H1 (cell line): ENCODE data around the gene RNF157. TPM values are rescaled to one million over a fixed set of nuclear protein-coding genes. Genes with fewer than 3 reads are reported as not detected.

Experiments used
- CTCF ChIA-PET: fragments of 300-600 bp; sonication (Branson Sonifier 250); formaldehyde crosslinking; loops from one replicate; lab custom pipeline; 2021; ENCODE audit not compliant: partially characterized antibody; lab: Charles Lee
- POLR2A ChIA-PET: fragments of 300-600 bp; sonication (Branson Sonifier 250); formaldehyde crosslinking; loops from one replicate; lab custom pipeline; 2021; ENCODE audit warnings: inconsistent platforms; ENCODE audit not compliant: partially characterized antibody; lab: Charles Lee
- DNase-seq, 2 experiments: peaks; one replicate each; pipeline versions ENCODE4 v3.0.0 to v3.0.0-alpha.2; 2010 to 2022; ENCODE audit warnings: low spot score in 2 of 2, low read depth in 1 of 2, mixed read lengths in 1 of 2
- FAIRE-seq: peaks from 2 replicates; lab custom pipeline; 2011; peaks lifted over from hg19 to GRCh38; lab: Jason Lieb, UNC
- H2AFZ ChIP-seq: 2 replicates; pipeline ENCODE4 v1.8.1; 2012; ENCODE audit warnings: low read length, inconsistent platforms
- H2AK5ac ChIP-seq: 2 replicates; pipeline ENCODE4 v1.6.1; 2013; ENCODE audit warnings: low read depth, low read length
- H2BK120ac ChIP-seq: replicated peaks from 2 replicates; pipeline ENCODE3; 2013; ENCODE audit warnings: low read depth, low read length, inconsistent platforms
- H2BK12ac ChIP-seq: 2 replicates; pipeline ENCODE4 v1.6.1; 2013; ENCODE audit warnings: low read depth, low read length
- H2BK15ac ChIP-seq: 2 replicates; pipeline ENCODE4 v1.6.1; 2013; ENCODE audit warnings: low read length
- H2BK20ac ChIP-seq: 2 replicates; pipeline ENCODE4 v1.6.1; 2013; ENCODE audit warnings: low read length
- H2BK5ac ChIP-seq: 2 replicates; pipeline ENCODE4 v1.6.1; 2013; ENCODE audit warnings: low read depth, low read length
- H3K14ac ChIP-seq: 2 replicates; pipeline ENCODE4 v1.6.1; 2013; ENCODE audit warnings: inconsistent platforms; ENCODE audit not compliant: insufficient read length
- H3K18ac ChIP-seq: 2 replicates; pipeline ENCODE4 v1.6.1; 2013; ENCODE audit warnings: low read length; ENCODE audit errors: extremely low read depth
- H3K23ac ChIP-seq: 2 replicates; pipeline ENCODE4 v1.6.1; 2013; ENCODE audit warnings: inconsistent platforms; ENCODE audit not compliant: insufficient read length
- H3K23me2 ChIP-seq: 2 replicates; pipeline ENCODE4 v1.6.1; 2013; ENCODE audit warnings: low read depth, low read length
- H3K27ac ChIP-seq: 2 replicates; pipeline ENCODE4 v1.6.1; 2011; ENCODE audit warnings: low read depth, low read length, inconsistent platforms
- H3K27me3 ChIP-seq, 4 experiments: replicated peaks in 1 of 4; 1 replicate in 1 of 4; 2 replicates in 3 of 4; pipeline versions ENCODE4 v1.6.1 to v1.8.1; 2011 to 2013; ENCODE audit warnings: low read length in 3 of 4, mild to moderate bottlenecking in 3 of 4, inconsistent platforms in 2 of 4, mixed read lengths in 2 of 4, moderate library complexity in 1 of 4; ENCODE audit not compliant: control insufficient read depth in 3 of 4, insufficient read depth in 3 of 4; ENCODE audit errors: extremely low read depth in 1 of 4
- H3K36me3 ChIP-seq, 4 experiments: 2 replicates each; pipeline versions ENCODE4 v1.6.1 to v1.8.1; 2011 to 2013; ENCODE audit warnings: mild to moderate bottlenecking in 4 of 4, low read length in 3 of 4, moderate library complexity in 2 of 4, control low read depth in 1 of 4, inconsistent platforms in 1 of 4; ENCODE audit not compliant: insufficient read depth in 4 of 4, control insufficient read depth in 2 of 4
- H3K4ac ChIP-seq: replicated peaks from 2 replicates; pipeline ENCODE3; 2013; ENCODE audit warnings: low read length, low read depth, mixed read lengths, inconsistent platforms; ENCODE audit not compliant: insufficient read length
- H3K4me1 ChIP-seq, 4 experiments: replicated peaks in 1 of 4; 1 replicate in 1 of 4; 2 replicates in 3 of 4; pipeline versions ENCODE4 v1.6.1 to v1.8.1; 2011 to 2013; ENCODE audit warnings: low read length in 3 of 4, inconsistent platforms in 2 of 4, mixed read lengths in 1 of 4; ENCODE audit not compliant: insufficient read depth in 4 of 4, control insufficient read depth in 3 of 4
- H3K4me2 ChIP-seq, 2 experiments: 2 replicates each; pipeline versions ENCODE4 v1.6.1 to v1.8.1; 2011 to 2013; ENCODE audit warnings: low read depth in 2 of 2, low read length in 2 of 2, control low read depth in 1 of 2, inconsistent platforms in 1 of 2, mild to moderate bottlenecking in 1 of 2; ENCODE audit not compliant: insufficient read depth in 1 of 2
- H3K4me3 ChIP-seq, 4 experiments: fragments of 200-600, 300-600 bp in 1 of 4; sonication (generic), shearing (Covaris generic), sonication (Bioruptor Twin) in 1 of 4; 2 replicates each; pipeline versions ENCODE4 v1.5.1 to v1.8.1; 2011 to 2016; ENCODE audit warnings: low read length in 4 of 4, low read depth in 3 of 4, control low read depth in 2 of 4, inconsistent platforms in 2 of 4, mild to moderate bottlenecking in 2 of 4, mixed read lengths in 1 of 4, moderate library complexity in 1 of 4; ENCODE audit not compliant: insufficient read depth in 2 of 4; ENCODE audit errors: extremely low read depth in 1 of 4
- H3K56ac ChIP-seq: replicated peaks from 2 replicates; pipeline ENCODE3; 2013; ENCODE audit warnings: low read depth, mild to moderate bottlenecking, mixed read lengths, low read length, inconsistent platforms; ENCODE audit not compliant: insufficient read length
- H3K79me1 ChIP-seq: 2 replicates; pipeline ENCODE4 v1.6.1; 2013; ENCODE audit warnings: low read depth, low read length, control low read depth
- H3K79me2 ChIP-seq, 2 experiments: 2 replicates each; pipeline versions ENCODE4 v1.6.1 to v1.8.1; 2012 to 2013; ENCODE audit warnings: low read length in 2 of 2, mild to moderate bottlenecking in 2 of 2, inconsistent platforms in 1 of 2; ENCODE audit not compliant: insufficient read depth in 2 of 2, control insufficient read depth in 1 of 2
- H3K9ac ChIP-seq, 4 experiments: replicated peaks in 1 of 4; 1 replicate in 1 of 4; 2 replicates in 3 of 4; pipeline versions ENCODE4 v1.6.1 to v1.8.1; 2011 to 2013; ENCODE audit warnings: low read depth in 3 of 4, low read length in 3 of 4, control low read depth in 2 of 4, mild to moderate bottlenecking in 2 of 4, moderate library complexity in 2 of 4, inconsistent platforms in 1 of 4; ENCODE audit errors: extremely low read depth in 1 of 4
- H3K9me3 ChIP-seq, 2 experiments: 2 replicates each; pipeline versions ENCODE4 v1.6.1 to v1.8.1; 2012 to 2013; ENCODE audit warnings: mild to moderate bottlenecking in 2 of 2, moderate library complexity in 2 of 2, control low read depth in 1 of 2, inconsistent platforms in 1 of 2, low read depth in 1 of 2, low read length in 1 of 2, mixed read lengths in 1 of 2; ENCODE audit not compliant: insufficient read depth in 2 of 2
- H4K20me1 ChIP-seq, 2 experiments: replicated peaks in 1 of 2; 2 replicates each; pipeline versions ENCODE3 to v1.8.1; 2011 to 2013; ENCODE audit warnings: inconsistent platforms in 2 of 2, low read length in 2 of 2, mild to moderate bottlenecking in 1 of 2; ENCODE audit not compliant: insufficient read depth in 2 of 2, control insufficient read depth in 1 of 2
- H4K5ac ChIP-seq: 2 replicates; pipeline ENCODE4 v1.6.1; 2013; ENCODE audit warnings: low read length, low read depth, mixed read lengths, inconsistent platforms; ENCODE audit not compliant: insufficient read length
- H4K8ac ChIP-seq: 2 replicates; pipeline ENCODE4 v1.8.0; 2013; ENCODE audit warnings: mild to moderate bottlenecking, moderate library complexity, low read length, inconsistent platforms; ENCODE audit not compliant: insufficient read depth; ENCODE audit errors: extremely low read depth
- H4K91ac ChIP-seq: replicated peaks from 2 replicates; pipeline ENCODE3; 2013; ENCODE audit warnings: low read length, mixed read lengths, inconsistent platforms; ENCODE audit not compliant: insufficient read length
- BACH1 ChIP-seq: IDR thresholded peaks from 2 replicates; pipeline ENCODE4 v1.6.1; 2012; ENCODE audit warnings: low read length, improper control_type of control experiment
- CHD2 ChIP-seq: IDR thresholded peaks from 2 replicates; pipeline ENCODE4 v1.6.1; 2012; ENCODE audit warnings: low read length, improper control_type of control experiment
- CREB1 ChIP-seq: IDR thresholded peaks from 2 replicates; pipeline ENCODE4 v1.6.1; 2012; ENCODE audit warnings: inconsistent platforms
- EGR1 ChIP-seq: IDR thresholded peaks from 2 replicates; pipeline ENCODE4 v1.6.1; 2011; ENCODE audit warnings: low read depth, low read length, borderline replicate concordance
- EP300 ChIP-seq, 2 experiments: IDR thresholded peaks; 1 replicate in 1 of 2; 2 replicates in 1 of 2; pipeline ENCODE4 v1.6.1; 2011 to 2012; ENCODE audit warnings: low read depth in 2 of 2, low read length in 2 of 2, mild to moderate bottlenecking in 2 of 2, borderline replicate concordance in 1 of 2, inconsistent platforms in 1 of 2, moderate library complexity in 1 of 2
- KDM1A ChIP-seq: fragments of 200-600, 300-600 bp; sonication (generic); IDR thresholded peaks from 2 replicates; pipeline ENCODE4 v1.7.1; 2016; ENCODE audit warnings: mild to moderate bottlenecking, low read length, borderline replicate concordance
- MAX ChIP-seq: IDR thresholded peaks from 2 replicates; pipeline ENCODE4 v1.6.1; 2012; ENCODE audit warnings: inconsistent platforms
- NANOG ChIP-seq: IDR thresholded peaks from 2 replicates; pipeline ENCODE4 v1.6.1; 2011; ENCODE audit warnings: low read length, low read depth, mild to moderate bottlenecking, inconsistent platforms; ENCODE audit not compliant: insufficient read depth, poor library complexity, severe bottlenecking
- POLR2A ChIP-seq, 2 experiments: IDR thresholded peaks; 1 replicate in 1 of 2; 2 replicates in 1 of 2; pipeline ENCODE4 v1.6.1; 2011; ENCODE audit warnings: low read depth in 2 of 2, low read length in 2 of 2, mild to moderate bottlenecking in 2 of 2; ENCODE audit errors: control extremely low read depth in 1 of 2
- POLR2AphosphoS5 ChIP-seq: IDR thresholded peaks from 2 replicates; pipeline ENCODE4 v1.6.1; 2011; ENCODE audit warnings: low read depth, low read length
- RAD21 ChIP-seq, 2 experiments: IDR thresholded peaks in 1 of 2; conservative IDR thresholded peaks in 1 of 2; 2 replicates each; pipeline ENCODE4 v1.6.1; 2011; ENCODE audit warnings: low read depth in 2 of 2, low read length in 2 of 2, improper control_type of control experiment in 1 of 2, inconsistent platforms in 1 of 2, mild to moderate bottlenecking in 1 of 2, moderate library complexity in 1 of 2
- SIRT6 ChIP-seq: IDR thresholded peaks from one replicate; pipeline ENCODE4 v1.7.1; 2012; ENCODE audit warnings: low read length, inconsistent platforms
- SP1 ChIP-seq: IDR thresholded peaks from 2 replicates; pipeline ENCODE4 v1.6.1; 2011; ENCODE audit warnings: low read depth, low read length
- YY1 ChIP-seq: IDR thresholded peaks from 2 replicates; pipeline ENCODE4 v1.6.1; 2011; ENCODE audit warnings: low read depth, mild to moderate bottlenecking, low read length
- WGBS, 2 experiments: shearing (Covaris generic) in 1 of 2; methylation state at CpG; one replicate each; pipeline versions ENCODE4 v1.1.6 to v1.1.7; 2013 to 2015; ENCODE audit warnings: low lambda C conversion rate in 2 of 2, mixed read lengths in 2 of 2, inconsistent platforms in 1 of 2, low coverage in 1 of 2, missing lambda C conversion rate in 1 of 2; ENCODE audit not compliant: insufficient replicate concordance in 2 of 2, insufficient coverage in 1 of 2, insufficient read length in 1 of 2; ENCODE audit errors: extremely low coverage in 1 of 2, missing lambda C conversion rate in 1 of 2; 5-methylcytosine and 5-hydroxymethylcytosine counted together
- polyA plus RNA-seq, 7 experiments: library from polyadenylated mRNA; depleted of rRNA in 3 of 7; stranded (reverse) in 5 of 7; unstranded in 2 of 7; fragments of >200 nt in 5 of 7; fragments of 200-250 nt in 2 of 7; gene quantifications; 1 replicate in 5 of 7; 2 replicates in 1 of 7; 4 replicates in 1 of 7; pipeline versions ENCODE4 v1.2.1 to v1.2.3, GENCODE V29; 2011 to 2013; ENCODE audit warnings: missing spikeins in 2 of 7, mixed read lengths in 2 of 7
- total RNA-seq: library from RNA; stranded (reverse); fragmentation: NEBNext Ultra II Directional; extraction: Animal tissue kit (Norgen Biotek cat#: 25700); gene quantifications from 2 replicates; pipeline ENCODE4 v1.2.1, GENCODE V29; 2021

RNF157 gene
- total and polyA plus RNA-seq, 2 of the 8 experiments (the other 6 are each of a cell fraction or from before 2014, with no cell fraction given), result 13.4 to 16.7 TPM

- CTCF ChIA-PET, result interaction anchor here (0.6 to 1.3 kb wide), 9 partner anchors 9 to 509 kb away, joined by 3 to 5 read pairs (median 3); no protein-coding TSS in a partner anchor
- 95% methylated on average over 5 of the region's 5 CpGs; no CpG with 5 or more reads in 1 of the 2 experiments for WGBS, 2 experiments
- TF ChIP-seq POLR2AphosphoS5 (no peak), EP300 (IDR thresholded peaks at IDR 0.05; ENCODE audit: borderline replicate concordance in 1 of 2, low read depth in 2 of 2, low read length in 2 of 2) (no peak), BACH1 (no peak), EGR1 (no peak), CHD2 (no peak), MAX (no peak), YY1 (no peak), NANOG (no peak), KDM1A (no peak), POLR2A (IDR thresholded peaks at IDR 0.05; ENCODE audit: control extremely low read depth in 1 of 2, low read depth in 2 of 2, low read length in 2 of 2) (no peak), SP1 (no peak), RAD21 (IDR thresholded peaks at IDR 0.05 in 1 of 2, conservative IDR thresholded peaks at IDR 0.05 in 1 of 2; ENCODE audit: low read depth in 2 of 2, low read length in 2 of 2) (no peak), CREB1 (no peak), SIRT6 (no peak)
These were observed 41.6 kb downstream of the RNF157 start for GRCh38 chr17:76198702-76199101.

More at GRCh38 chr17:76198702-76199101, 41.6 kb downstream of the RNF157 start:
- no peak overlapping the region for H2BK12ac ChIP-seq
- no peak overlapping the region for H4K8ac ChIP-seq
- H3K9ac ChIP-seq, result no peak overlapping the region
- no peak overlapping the region for H3K56ac ChIP-seq
- no peak overlapping the region for H2BK5ac ChIP-seq
- no peak overlapping the region for H2BK20ac ChIP-seq
- no peak overlapping the region for H3K4me3 ChIP-seq
- H3K23me2 ChIP-seq, result no peaks in the 10 kb centered on the region; the same call in 1 of the 2 replicates
- H3K4ac ChIP-seq, result no peak overlapping the region
- no peak overlapping the region for H4K91ac ChIP-seq
- H3K18ac ChIP-seq, result no peak overlapping the region
- no peaks in the 10 kb centered on the region for H4K20me1 ChIP-seq
- no peaks in the 10 kb centered on the region for H3K79me1 ChIP-seq
- no peaks in the 10 kb centered on the region for H3K36me3 ChIP-seq
- no peak overlapping the region for H2BK120ac ChIP-seq
- H3K4me1 ChIP-seq, result peaks cover 0 to 3% (median 0%) of the 10 kb centered on the region in 4 experiments; a peak in 3 of 7 replicates
- H4K5ac ChIP-seq, result no peak overlapping the region
- H3K79me2 ChIP-seq, result no peaks in the 10 kb centered on the region
- no peaks in the 10 kb centered on the region for H3K9me3 ChIP-seq
- no peak overlapping the region for H3K14ac ChIP-seq
- H3K4me2 ChIP-seq, result no peak overlapping the region
- no peak for FAIRE-seq
- no peak overlapping the region for H2AFZ ChIP-seq
- DNase-seq, result no peak
- no peak overlapping the region for H3K23ac ChIP-seq
- no peak overlapping the region for H2AK5ac ChIP-seq
- no peak overlapping the region for H3K27ac ChIP-seq
- POLR2A ChIA-PET, result no interaction called here
- 0 out of 7 replicates have a peak, but pooled peaks cover 0 to 2% (median 0%) of the 10 kb centered on the region in 4 experiments for H3K27me3 ChIP-seq
- H2BK15ac ChIP-seq, result no peak overlapping the region
